HEK293 (cell line): Measurements from ENCODE around the gene SHLD1.

Source experiments
- CTCF ChIA-PET: fragments of 350-600 bp; formaldehyde crosslinking; extraction: SDS; loops from one replicate; lab custom pipeline; 2021; ENCODE audit warnings: antibody characterized with exemption; lab: Yijun Ruan, JAX
- POLR2A ChIA-PET: fragments of 300-600 bp; formaldehyde crosslinking; extraction: SDS; loops from one replicate; lab custom pipeline; 2020; ENCODE audit warnings: antibody characterized with exemption, inconsistent platforms; lab: Yijun Ruan, JAX
- H3K27ac ChIP-seq: fragments of 200-500 bp; sonication (Bioruptor generic); 2 replicates; pipeline ENCODE4 v1.5.1; 2014; ENCODE audit warnings: low read depth, low read length, control low read depth, inconsistent platforms; ENCODE audit errors: extremely low read depth
- H3K36me3 ChIP-seq, 2 experiments: fragments of 200-500 bp in 1 of 2; sonication (Bioruptor generic) in 1 of 2; 1 replicate in 1 of 2; 2 replicates in 1 of 2; pipeline ENCODE4 v1.5.1; 2014 to 2017; ENCODE audit warnings: inconsistent platforms in 2 of 2, low read length in 2 of 2; ENCODE audit not compliant: control insufficient read depth in 2 of 2, insufficient read depth in 1 of 2
- H3K4me1 ChIP-seq: fragments of 200-500 bp; sonication (Bioruptor generic); 2 replicates; pipeline ENCODE4 v1.5.1; 2014; ENCODE audit warnings: mild to moderate bottlenecking, low read length, inconsistent platforms; ENCODE audit not compliant: control insufficient read depth, insufficient read depth
- H3K4me3 ChIP-seq: 2 replicates; pipeline ENCODE4 v1.5.1; 2011; ENCODE audit warnings: low read depth, mild to moderate bottlenecking, control low read depth, low read length, moderate library complexity
- H3K9me3 ChIP-seq: fragments of 200-500 bp; sonication (Bioruptor generic); 2 replicates; pipeline ENCODE4 v1.5.1; 2014; ENCODE audit warnings: low read depth, low read length, inconsistent platforms; ENCODE audit not compliant: control insufficient read depth, insufficient read depth
- GFI1B ChIP-seq: fragments of 450-650 bp; formaldehyde crosslinking; IDR thresholded peaks from 2 replicates; pipeline ENCODE4 v1.5.1; 2016; ENCODE audit warnings: missing biosample characterization, missing genetic modification characterization
- GLI2 ChIP-seq: fragments of 450-650 bp; formaldehyde crosslinking; IDR thresholded peaks from 2 replicates; pipeline ENCODE4; 2017; ENCODE audit warnings: missing biosample characterization, missing genetic modification characterization, low read depth, borderline replicate concordance
- INSM2 ChIP-seq: fragments of 450-650 bp; formaldehyde crosslinking; IDR thresholded peaks from 2 replicates; pipeline ENCODE4 v1.5.1; 2016; ENCODE audit warnings: missing biosample characterization, missing genetic modification characterization
- RBAK ChIP-seq: fragments of 450-650 bp; formaldehyde crosslinking; IDR thresholded peaks from 2 replicates; pipeline ENCODE4 v1.5.1; 2016; ENCODE audit warnings: missing biosample characterization, missing genetic modification characterization
- REST ChIP-seq: fragments of 450-650 bp; formaldehyde crosslinking; IDR thresholded peaks from 2 replicates; pipeline ENCODE4 v1.5.1; 2016; ENCODE audit warnings: missing biosample characterization, missing genetic modification characterization
- ZBTB10 ChIP-seq: fragments of 450-650 bp; formaldehyde crosslinking; IDR thresholded peaks from 2 replicates; pipeline ENCODE4 v1.5.1; 2016; ENCODE audit warnings: missing biosample characterization, missing genetic modification characterization
- ZBTB11 ChIP-seq: fragments of 450-650 bp; formaldehyde crosslinking; conservative IDR thresholded peaks from 2 replicates; pipeline ENCODE4 v1.5.1; 2016; ENCODE audit warnings: low read depth, missing biosample characterization, missing genetic modification characterization
- ZBTB44 ChIP-seq: fragments of 450-650 bp; IDR thresholded peaks from 2 replicates; pipeline ENCODE4 v1.5.1; 2018; ENCODE audit warnings: missing biosample characterization, mild to moderate bottlenecking, missing genetic modification characterization
- ZBTB6 ChIP-seq: fragments of 450-650 bp; formaldehyde crosslinking; IDR thresholded peaks from 2 replicates; pipeline ENCODE4 v1.5.1; 2017; ENCODE audit warnings: missing biosample characterization, missing genetic modification characterization
- ZBTB8A ChIP-seq: fragments of 450-650 bp; formaldehyde crosslinking; IDR thresholded peaks from 2 replicates; pipeline ENCODE4 v1.5.1; 2016; ENCODE audit warnings: missing biosample characterization, missing genetic modification characterization
- ZNF169 ChIP-seq: fragments of 450-650 bp; formaldehyde crosslinking; IDR thresholded peaks from 2 replicates; pipeline ENCODE4 v1.5.1; 2016; ENCODE audit warnings: missing biosample characterization, missing genetic modification characterization
- ZNF274 ChIP-seq, 2 experiments: fragments of 200-500 bp in 1 of 2; fragments of 450-650 bp in 1 of 2; sonication (Bioruptor generic) in 1 of 2; formaldehyde crosslinking in 1 of 2; IDR thresholded peaks; 2 replicates each; pipeline versions ENCODE4 v1.5.1 to v1.6.1; 2014 to 2016; ENCODE audit warnings: borderline replicate concordance in 1 of 2, inconsistent platforms in 1 of 2, low read length in 1 of 2, missing biosample characterization in 1 of 2, missing genetic modification characterization in 1 of 2
- ZNF335 ChIP-seq: fragments of 450-650 bp; formaldehyde crosslinking; conservative IDR thresholded peaks from 2 replicates; pipeline ENCODE4 v1.5.1; 2016; ENCODE audit warnings: missing biosample characterization, missing genetic modification characterization
- ZNF664 ChIP-seq: fragments of 450-650 bp; formaldehyde crosslinking; IDR thresholded peaks from 2 replicates; pipeline ENCODE4 v1.5.1; 2016; ENCODE audit warnings: missing biosample characterization, missing genetic modification characterization
- ZNF701 ChIP-seq: fragments of 450-650 bp; formaldehyde crosslinking; IDR thresholded peaks from 2 replicates; pipeline ENCODE4 v1.5.1; 2016; ENCODE audit warnings: missing biosample characterization, missing genetic modification characterization
- ZNF76 ChIP-seq: fragments of 450-650 bp; formaldehyde crosslinking; IDR thresholded peaks from 2 replicates; pipeline ENCODE4; 2016; ENCODE audit warnings: low read depth, missing biosample characterization, missing genetic modification characterization, borderline replicate concordance

Gene SHLD1

GRCh38 chr20:5864428-5864827 is 114.2 kb downstream of the SHLD1 start:
- no peaks in the 10 kb centered on the region for H3K9me3 ChIP-seq
- ChIA-PET POLR2A (no interaction called here), CTCF (interaction anchor here (0.6 to 0.8 kb wide), 2 partner anchors 57 to 335 kb away, joined by 3 read pairs; no protein-coding TSS in a partner anchor)
- no peaks in the 10 kb centered on the region for H3K36me3 ChIP-seq
- TF ChIP-seq ZNF701 (tag by site-specific recombination) (no peak), ZBTB44 (tag by site-specific recombination) (no peak), ZBTB10 (tag by site-specific recombination) (no peak), ZNF169 (tag by site-specific recombination) (no peak), ZNF76 (no peak), INSM2 (tag by site-specific recombination) (no peak), ZBTB8A (tag by site-specific recombination) (no peak), ZBTB11 (no peak), ZNF274 (IDR thresholded peaks at IDR 0.05; ENCODE audit: low read length) (no peak), ZNF274 (tag by site-specific recombination; IDR thresholded peaks at IDR 0.05; ENCODE audit: borderline replicate concordance) (no peak), GFI1B (tag by site-specific recombination) (no peak), REST (tag by site-specific recombination) (no peak), ZNF335 (tag by site-specific recombination) (no peak), ZNF664 (no peak), RBAK (no peak), GLI2 (no peak), ZBTB6 (tag by site-specific recombination) (no peak)
- no peak overlapping the region for H3K4me3 ChIP-seq
- H3K4me1 ChIP-seq, result no peaks in the 10 kb centered on the region
- no peak overlapping the region for H3K27ac ChIP-seq
